Pancreas (tissue), 10 donors: ENCODE measurements around the gene KCNF1. TPM values are rescaled to one million over a fixed set of nuclear protein-coding genes. Genes with fewer than 3 reads are reported as not detected.

Source experiments
- ATAC-seq, 4 donors: fragments of 200-7000 bp; cut with Tn5 transposase; one replicate each; pipeline versions ENCODE4 v1.8.0 to v1.9.1; 2020; ENCODE audit warnings: mild to moderate bottlenecking in 4 of 4, moderate library complexity in 4 of 4
- DNase-seq, 6 donors: peaks; one replicate each; pipeline ENCODE4 v3.0.0-alpha.2; 2020
- FAIRE-seq: peaks from 2 replicates; lab custom pipeline; 2012; peaks lifted over from hg19 to GRCh38; lab: Jason Lieb, UNC
- H3K27ac ChIP-seq, 4 donors: fragments of 200-600 bp; sonication (generic); 1 replicate in 3 of 4; 2 replicates in 1 of 4; pipeline versions ENCODE4 v1.5.0 to v1.8.0; 2020
- H3K27me3 ChIP-seq, 4 donors: fragments of 200-600 bp; one replicate each; pipeline ENCODE4 v1.8.0; 2021
- H3K36me3 ChIP-seq, 3 donors: fragments of 200-600 bp; sonication (generic) in 1 of 3; one replicate each; pipeline versions ENCODE4 v1.5.0 to v1.8.0; 2020 to 2021
- H3K4me1 ChIP-seq, 3 donors: fragments of 200-600 bp; one replicate each; pipeline ENCODE4 v1.8.0; 2021
- H3K4me3 ChIP-seq, 4 donors: fragments of 200-600 bp; sonication (generic) in 2 of 4; one replicate each; pipeline versions ENCODE4 v1.5.0 to v1.8.0; 2020 to 2021
- H3K9me3 ChIP-seq, 4 donors: fragments of 200-600 bp; one replicate each; pipeline ENCODE4 v1.8.0; 2021
- WGBS, 2 donors: extraction: QIAGEN DNeasy Blood & Tissue Kit; methylation state at CpG; one replicate each; pipeline ENCODE4 v1.1.7; 2013; 5-methylcytosine and 5-hydroxymethylcytosine counted together
- intact Hi-C, 3 donors: fragments of 100-400 bp; cut with DNase I; formaldehyde crosslinking; loops; one replicate each; pipeline versions ENCODE4 v1.11.1 to v1.14.2; 2022
- polyA plus RNA-seq, 2 donors: library from polyadenylated mRNA; stranded (reverse); fragments of 200-250 nt; gene quantifications; one replicate each; pipeline ENCODE4 v1.2.3, GENCODE V29; 2013
- total RNA-seq, 6 donors: library from RNA; stranded (reverse); fragmentation: NEBNext Ultra II Directional in 4 of 6; extraction: Animal tissue kit (Norgen Biotek cat#: 25700) in 4 of 6; gene quantifications; one replicate each; pipeline versions ENCODE4 v1.2.1 to v1.2.4, GENCODE V29; 2021 to 2023
- TF ChIP-seq, protein P1 (sequence below), 4 donors: fragments of 200-600 bp; sonication (generic) in 3 of 4; IDR thresholded peaks; one replicate each; pipeline versions ENCODE4 v1.5.0 to v1.8.0; 2021; ENCODE audit warnings: antibody characterized with exemption in 4 of 4
- donor health status: healthy with polysubstance abuse.
- donor health status: DM: no; HTN: no; CAD: no; lungs with moderate emphysema.
- donor health status: DM: no; HTN: no; CAD: no.
- donor health status: control.
- donor health status: control.
- donor health status: Bipolar disorder and iron deficiency.
- donor health status: DM: yes; HTN: yes; CAD: no.
- donor health status: DM: no; HTN: no; CAD: no.
- donor health status: DM: no; HTN: no; CAD: no.
- donor health status: DM: yes; HTN: yes; CAD: no.

KCNF1 gene
- total and polyA plus RNA-seq, 8 donors = 0.08 to 15.8 (median 0.52) TPM

DNA sequence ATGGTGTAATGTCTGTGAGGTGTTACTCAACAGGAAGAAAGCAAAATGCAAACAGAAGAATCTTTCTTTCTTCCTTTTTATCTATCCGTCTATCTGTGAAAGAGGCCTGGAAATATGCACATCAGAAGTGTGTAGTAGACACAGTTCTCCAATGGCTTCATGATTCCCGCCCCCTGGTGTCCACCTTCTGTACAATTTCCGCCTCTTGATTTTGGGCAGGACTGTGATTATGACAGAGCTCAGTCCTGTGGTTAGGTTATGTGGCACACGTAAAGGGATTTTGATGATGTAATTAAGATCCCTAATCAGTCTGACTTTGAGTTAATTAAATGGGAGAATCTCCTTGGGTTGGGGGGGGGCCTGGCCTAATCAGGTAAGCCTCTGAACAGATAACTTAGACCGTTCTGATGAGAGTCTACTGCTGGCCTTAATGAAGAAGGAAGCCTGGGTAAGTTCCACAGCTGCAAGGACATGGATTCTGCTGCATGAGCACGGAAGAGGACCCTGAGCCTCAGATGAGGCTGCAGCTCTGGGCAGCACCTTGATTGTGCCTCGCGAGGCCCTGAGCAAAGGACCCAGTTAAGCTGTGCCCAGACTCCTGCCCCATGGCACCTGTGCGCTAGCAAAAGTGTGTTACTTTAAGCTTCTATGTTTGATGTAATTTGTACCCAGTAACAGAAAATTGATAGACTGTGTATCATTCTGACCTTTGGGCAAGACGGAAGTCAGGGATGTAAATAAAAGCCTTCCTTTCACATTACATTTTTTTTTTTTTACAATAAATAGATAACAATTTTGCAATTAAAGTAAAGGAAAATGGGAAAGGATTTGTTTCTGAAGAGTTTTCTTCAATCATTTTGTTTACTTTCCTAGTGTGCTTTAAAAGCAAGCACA is 11.3 kb upstream of the KCNF1 start:
- Histone ChIP-seq H3K9me3 (no peaks in the 10 kb centered on the region), H3K4me3 (no peak overlapping the region), H3K27ac (no peak overlapping the region), H3K36me3 (no peaks in the 10 kb centered on the region), H3K4me1 (no peaks in the 10 kb centered on the region), H3K27me3 (no peaks in the 10 kb centered on the region)
- TF ChIP-seq, protein P1, sequence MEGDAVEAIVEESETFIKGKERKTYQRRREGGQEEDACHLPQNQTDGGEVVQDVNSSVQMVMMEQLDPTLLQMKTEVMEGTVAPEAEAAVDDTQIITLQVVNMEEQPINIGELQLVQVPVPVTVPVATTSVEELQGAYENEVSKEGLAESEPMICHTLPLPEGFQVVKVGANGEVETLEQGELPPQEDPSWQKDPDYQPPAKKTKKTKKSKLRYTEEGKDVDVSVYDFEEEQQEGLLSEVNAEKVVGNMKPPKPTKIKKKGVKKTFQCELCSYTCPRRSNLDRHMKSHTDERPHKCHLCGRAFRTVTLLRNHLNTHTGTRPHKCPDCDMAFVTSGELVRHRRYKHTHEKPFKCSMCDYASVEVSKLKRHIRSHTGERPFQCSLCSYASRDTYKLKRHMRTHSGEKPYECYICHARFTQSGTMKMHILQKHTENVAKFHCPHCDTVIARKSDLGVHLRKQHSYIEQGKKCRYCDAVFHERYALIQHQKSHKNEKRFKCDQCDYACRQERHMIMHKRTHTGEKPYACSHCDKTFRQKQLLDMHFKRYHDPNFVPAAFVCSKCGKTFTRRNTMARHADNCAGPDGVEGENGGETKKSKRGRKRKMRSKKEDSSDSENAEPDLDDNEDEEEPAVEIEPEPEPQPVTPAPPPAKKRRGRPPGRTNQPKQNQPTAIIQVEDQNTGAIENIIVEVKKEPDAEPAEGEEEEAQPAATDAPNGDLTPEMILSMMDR (IDR thresholded peaks at IDR 0.05) = no peak
- WGBS, 2 donors = 86 to 87% methylated on average over 10 of the region's 10 CpGs
- FAIRE-seq = no peak
- peak in 1 of 4 donors; percentile 40 for ATAC-seq
- intact Hi-C loops = no loop called here
- no peak for DNase-seq

DNA sequence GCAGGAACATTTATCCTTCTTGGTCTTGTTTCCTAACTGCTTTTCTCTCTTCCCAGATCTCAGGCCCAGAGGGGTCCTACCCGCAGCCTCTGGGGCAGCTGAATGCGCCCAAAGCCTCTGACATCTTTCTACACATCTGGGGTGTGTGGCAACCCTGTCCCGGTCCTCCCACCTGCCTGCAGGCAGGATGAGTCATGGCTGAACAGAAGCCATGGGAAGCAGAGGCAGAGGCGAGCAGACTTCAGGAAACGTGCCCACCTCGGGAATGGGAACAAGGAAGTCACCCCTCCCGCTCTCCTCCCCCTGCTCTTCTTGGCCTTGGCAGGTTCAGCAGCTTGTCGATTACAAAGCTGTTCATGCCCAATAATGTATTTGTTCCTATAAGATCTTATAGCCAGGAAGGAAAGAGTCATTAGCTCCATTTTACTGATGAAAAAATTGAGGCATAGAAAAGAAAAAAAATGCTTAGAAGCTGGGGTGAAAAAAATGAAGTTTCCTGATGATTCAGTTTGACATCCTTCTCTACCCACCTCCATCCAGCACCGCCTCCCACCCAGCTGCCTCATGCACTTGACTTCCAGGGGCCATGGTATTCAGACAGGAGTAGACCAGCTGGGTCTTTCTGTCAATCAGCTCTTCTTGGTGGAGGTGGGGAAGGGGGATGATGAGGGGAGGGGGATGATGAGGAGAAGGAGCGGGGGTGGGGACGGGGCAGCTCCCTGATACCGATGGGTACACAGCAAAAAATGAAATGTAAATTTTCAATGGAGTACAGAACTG is 10.4 kb upstream of the KCNF1 start:
- TF ChIP-seq, protein P1 (IDR thresholded peaks at IDR 0.05) = no peak
- H3K4me3 ChIP-seq = no peak overlapping the region
- DNase-seq (no peak), FAIRE-seq (no peak), ATAC-seq (no peak)
- H3K4me1 ChIP-seq = no peaks in the 10 kb centered on the region
- H3K27ac ChIP-seq = no peak overlapping the region
- intact Hi-C loops = no loop called here
- H3K27me3 ChIP-seq = no peaks in the 10 kb centered on the region
- no peaks in the 10 kb centered on the region for H3K36me3 ChIP-seq
- WGBS, 2 donors = 76 to 77% methylated on average over 12 of the region's 12 CpGs
- H3K9me3 ChIP-seq = no peaks in the 10 kb centered on the region

DNA sequence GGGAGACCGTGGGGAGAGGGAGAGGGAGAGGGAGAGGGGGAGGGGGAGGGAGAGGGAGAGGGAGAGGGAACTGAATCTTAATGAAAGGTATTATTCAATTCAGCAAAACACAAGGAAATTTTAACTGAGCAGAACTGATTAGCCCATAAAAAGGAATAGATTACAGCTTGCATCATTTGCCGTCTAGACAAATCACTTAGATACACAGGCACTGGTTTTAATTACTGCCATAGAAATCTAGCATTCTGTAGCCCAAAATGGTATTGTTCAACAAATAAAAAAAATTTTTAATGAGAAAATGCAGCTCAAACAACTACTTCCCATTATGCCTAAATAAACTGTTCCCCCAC is 7.9 kb upstream of the KCNF1 start:
- Histone ChIP-seq H3K4me3 (no peak overlapping the region), H3K36me3 (no peaks in the 10 kb centered on the region), H3K27ac (no peak overlapping the region), H3K27me3 (no peaks in the 10 kb centered on the region), H3K9me3 (no peaks in the 10 kb centered on the region), H3K4me1 (no peaks in the 10 kb centered on the region)
- no peak for DNase-seq
- no peak for FAIRE-seq
- intact Hi-C loops = no loop called here
- no peak for ATAC-seq
- TF ChIP-seq, protein P1 (IDR thresholded peaks at IDR 0.05) = no peak
- 87 to 90% methylated on average over 1 of the region's 2 CpGs for WGBS, 2 donors

DNA sequence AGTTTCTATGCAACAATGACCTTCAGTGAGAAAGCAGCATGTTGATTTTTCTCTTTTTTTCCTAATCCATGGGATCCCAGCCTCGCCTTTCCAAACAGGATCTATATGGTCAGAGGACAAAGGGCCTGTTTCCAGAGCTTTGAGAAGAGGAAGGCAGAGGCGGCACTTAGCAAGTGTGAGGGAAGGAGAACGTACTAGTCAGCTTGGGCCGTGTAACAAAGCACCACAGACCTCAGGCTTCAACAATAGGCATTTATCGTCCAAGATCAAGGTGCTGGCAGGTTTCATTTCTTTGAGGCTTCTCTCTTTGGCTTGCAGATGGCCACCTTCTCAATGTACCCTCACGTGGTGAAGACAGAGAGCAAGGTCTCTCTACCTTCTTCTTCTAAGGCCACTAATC is 7.3 kb upstream of the KCNF1 start:
- intact Hi-C loops = no loop called here
- no peaks in the 10 kb centered on the region for H3K27me3 ChIP-seq
- WGBS, 2 donors = 90 to 94% methylated on average over 6 of the region's 6 CpGs
- TF ChIP-seq, protein P1 (IDR thresholded peaks at IDR 0.05) = no peak
- FAIRE-seq (no peak), ATAC-seq (no peak), DNase-seq (no peak)
- H3K4me3 ChIP-seq = no peak overlapping the region
- H3K27ac ChIP-seq = no peak overlapping the region
- H3K36me3 ChIP-seq = no peaks in the 10 kb centered on the region
- H3K9me3 ChIP-seq = no peaks in the 10 kb centered on the region
- no peaks in the 10 kb centered on the region for H3K4me1 ChIP-seq
